HepG2 (cell line): ENCODE data around the gene OR5K2. TPM values are rescaled to one million over a fixed set of nuclear protein-coding genes. Genes with fewer than 3 reads are reported as not detected.

Experiments used
- ATF3 ChIP-seq: sonication (generic); formaldehyde crosslinking; IDR thresholded peaks from 2 replicates; pipeline ENCODE4 v1.4.0; 2020; ENCODE audit warnings: missing genetic modification reagents
- ELF1 ChIP-seq: sonication (generic); formaldehyde crosslinking; IDR thresholded peaks from 2 replicates; pipeline ENCODE4 v1.4.0; 2020; ENCODE audit warnings: missing genetic modification reagents
- FLYWCH1 ChIP-seq: sonication (generic); formaldehyde crosslinking; IDR thresholded peaks from 2 replicates; pipeline ENCODE4 v1.8.1; 2023; ENCODE audit warnings: mild to moderate bottlenecking, missing genetic modification reagents
- HOXA3 ChIP-seq: sonication (generic); formaldehyde crosslinking; IDR thresholded peaks from 2 replicates; pipeline ENCODE4 v1.5.0; 2020; ENCODE audit warnings: missing genetic modification reagents
- NFKB2 ChIP-seq: sonication (generic); formaldehyde crosslinking; IDR thresholded peaks from 2 replicates; pipeline ENCODE4 v1.4.0; 2020; ENCODE audit warnings: missing genetic modification reagents, borderline replicate concordance
- NR2F6 ChIP-seq, 2 experiments: IDR thresholded peaks; 2 replicates each; pipeline ENCODE4 v1.6.1; 2016; ENCODE audit warnings: antibody characterized with exemption in 1 of 2, mild to moderate bottlenecking in 1 of 2
- RCOR2 ChIP-seq: IDR thresholded peaks from 2 replicates; pipeline ENCODE4 v1.6.1; 2016; ENCODE audit warnings: missing biosample characterization, missing genetic modification reagents
- SPEN ChIP-seq: sonication (generic); formaldehyde crosslinking; IDR thresholded peaks from 2 replicates; pipeline ENCODE4 v1.5.1; 2020; ENCODE audit warnings: low read depth, mild to moderate bottlenecking, missing genetic modification reagents
- ZNF232 ChIP-seq: sonication (generic); formaldehyde crosslinking; IDR thresholded peaks from 2 replicates; pipeline ENCODE4 v1.4.0; 2020; ENCODE audit warnings: missing genetic modification reagents, borderline replicate concordance
- ZNF234 ChIP-seq: sonication (generic); formaldehyde crosslinking; conservative IDR thresholded peaks from 2 replicates; pipeline ENCODE4 v1.5.1; 2020; ENCODE audit warnings: mild to moderate bottlenecking, missing genetic modification reagents
- ZNF354B ChIP-seq: sonication (generic); formaldehyde crosslinking; IDR thresholded peaks from 2 replicates; pipeline ENCODE4 v1.8.0; 2022; ENCODE audit warnings: mild to moderate bottlenecking, missing genetic modification reagents
- ZNF605 ChIP-seq: sonication (generic); formaldehyde crosslinking; IDR thresholded peaks from 2 replicates; pipeline ENCODE4 v1.8.0; 2022; ENCODE audit warnings: mild to moderate bottlenecking, missing genetic modification reagents
- ZNF747 ChIP-seq: sonication (generic); formaldehyde crosslinking; IDR thresholded peaks from 2 replicates; pipeline ENCODE4 v1.8.1; 2023; ENCODE audit warnings: missing genetic modification reagents, mild to moderate bottlenecking, borderline replicate concordance
- polyA plus RNA-seq, 8 experiments: library from polyadenylated mRNA; depleted of rRNA in 3 of 8; stranded (reverse) in 7 of 8; unstranded in 1 of 8; fragments of >200 nt; fragmentation: Illumina TruSeq in 4 of 8; extraction: Trizol in 4 of 8; gene quantifications; 2 replicates each; pipeline versions ENCODE4 v1.2.1 to v1.2.3, GENCODE V29; 2011 to 2016; ENCODE audit warnings: low read depth in 4 of 8, missing spikeins in 1 of 8, mixed read lengths in 1 of 8; ENCODE audit not compliant: insufficient read depth in 1 of 8
- total RNA-seq, 5 experiments: library from RNA; depleted of rRNA; stranded (reverse); fragments of >200 nt; fragmentation: Illumina TruSeq; extraction: Trizol; gene quantifications; 2 replicates each; pipeline ENCODE4 v1.2.3, GENCODE V29; 2016; ENCODE audit warnings: low read depth in 1 of 5
- TF ChIP-seq, protein P1 (sequence below): IDR thresholded peaks from 2 replicates; pipeline ENCODE4 v1.6.1; 2012; ENCODE audit warnings: low read depth, low read length, improper control_type of control experiment
- TF ChIP-seq, protein P2 (sequence below): sonication (generic); formaldehyde crosslinking; IDR thresholded peaks from 2 replicates; pipeline ENCODE4 v1.8.0; 2022; ENCODE audit warnings: mild to moderate bottlenecking, missing genetic modification reagents
- TF ChIP-seq, protein P3 (sequence below), 2 experiments: fragments of 450-650 bp in 1 of 2; sonication (generic) in 1 of 2; formaldehyde crosslinking in 1 of 2; IDR thresholded peaks; 2 replicates each; pipeline versions ENCODE4 v1.6.1 to v1.8.0; 2016 to 2022; ENCODE audit warnings: antibody characterized with exemption in 1 of 2, mild to moderate bottlenecking in 1 of 2, missing genetic modification reagents in 1 of 2

OR5K2 gene
- total and polyA plus RNA-seq, 2 of the 13 experiments (the other 11 are each of a cell fraction or from before 2014, with no cell fraction given): not detected

- TF ChIP-seq HOXA3 (peak; percentile 61), FLYWCH1 (CRISPR knock-in tag) (no peak), RCOR2 (CRISPR knock-in tag) (no peak), NFKB2 (peak; percentile 57; the same call in 1 of the 2 replicates), ZNF747 (CRISPR knock-in tag) (no peak), ATF3 (CRISPR knock-in tag) (0 out of 2 replicates have a peak, but pooled peaks have one; percentile 24), NR2F6 (IDR thresholded peaks at IDR 0.05) (no peak), NR2F6 (CRISPR knock-in tag; IDR thresholded peaks at IDR 0.05) (no peak), ZNF605 (CRISPR knock-in tag) (peak; percentile 82), ZNF232 (CRISPR knock-in tag) (peak; percentile 17; the same call in 1 of the 2 replicates), SPEN (CRISPR knock-in tag) (peak; percentile 90), ZNF234 (CRISPR knock-in tag) (no peak), ELF1 (CRISPR knock-in tag) (peak; percentile 69), ZNF354B (CRISPR knock-in tag) (no peak)
- TF ChIP-seq, protein P1, sequence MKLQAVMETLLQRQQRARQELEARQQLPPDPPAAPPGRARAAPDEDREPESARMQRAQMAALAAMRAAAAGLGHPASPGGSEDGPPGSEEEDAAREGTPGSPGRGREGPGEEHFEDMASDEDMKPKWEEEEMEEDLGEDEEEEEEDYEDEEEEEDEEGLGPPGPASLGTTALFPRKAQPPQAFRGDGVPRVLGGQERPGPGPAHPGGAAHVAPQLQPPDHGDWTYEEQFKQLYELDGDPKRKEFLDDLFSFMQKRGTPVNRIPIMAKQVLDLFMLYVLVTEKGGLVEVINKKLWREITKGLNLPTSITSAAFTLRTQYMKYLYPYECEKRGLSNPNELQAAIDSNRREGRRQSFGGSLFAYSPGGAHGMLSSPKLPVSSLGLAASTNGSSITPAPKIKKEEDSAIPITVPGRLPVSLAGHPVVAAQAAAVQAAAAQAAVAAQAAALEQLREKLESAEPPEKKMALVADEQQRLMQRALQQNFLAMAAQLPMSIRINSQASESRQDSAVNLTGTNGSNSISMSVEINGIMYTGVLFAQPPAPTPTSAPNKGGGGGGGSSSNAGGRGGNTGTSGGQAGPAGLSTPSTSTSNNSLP: no peak
- TF ChIP-seq, protein P2, sequence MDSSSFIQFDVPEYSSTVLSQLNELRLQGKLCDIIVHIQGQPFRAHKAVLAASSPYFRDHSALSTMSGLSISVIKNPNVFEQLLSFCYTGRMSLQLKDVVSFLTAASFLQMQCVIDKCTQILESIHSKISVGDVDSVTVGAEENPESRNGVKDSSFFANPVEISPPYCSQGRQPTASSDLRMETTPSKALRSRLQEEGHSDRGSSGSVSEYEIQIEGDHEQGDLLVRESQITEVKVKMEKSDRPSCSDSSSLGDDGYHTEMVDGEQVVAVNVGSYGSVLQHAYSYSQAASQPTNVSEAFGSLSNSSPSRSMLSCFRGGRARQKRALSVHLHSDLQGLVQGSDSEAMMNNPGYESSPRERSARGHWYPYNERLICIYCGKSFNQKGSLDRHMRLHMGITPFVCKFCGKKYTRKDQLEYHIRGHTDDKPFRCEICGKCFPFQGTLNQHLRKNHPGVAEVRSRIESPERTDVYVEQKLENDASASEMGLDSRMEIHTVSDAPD (CRISPR knock-in tag): peak; percentile 20; the same call in 1 of the 2 replicates
- TF ChIP-seq, protein P3, sequence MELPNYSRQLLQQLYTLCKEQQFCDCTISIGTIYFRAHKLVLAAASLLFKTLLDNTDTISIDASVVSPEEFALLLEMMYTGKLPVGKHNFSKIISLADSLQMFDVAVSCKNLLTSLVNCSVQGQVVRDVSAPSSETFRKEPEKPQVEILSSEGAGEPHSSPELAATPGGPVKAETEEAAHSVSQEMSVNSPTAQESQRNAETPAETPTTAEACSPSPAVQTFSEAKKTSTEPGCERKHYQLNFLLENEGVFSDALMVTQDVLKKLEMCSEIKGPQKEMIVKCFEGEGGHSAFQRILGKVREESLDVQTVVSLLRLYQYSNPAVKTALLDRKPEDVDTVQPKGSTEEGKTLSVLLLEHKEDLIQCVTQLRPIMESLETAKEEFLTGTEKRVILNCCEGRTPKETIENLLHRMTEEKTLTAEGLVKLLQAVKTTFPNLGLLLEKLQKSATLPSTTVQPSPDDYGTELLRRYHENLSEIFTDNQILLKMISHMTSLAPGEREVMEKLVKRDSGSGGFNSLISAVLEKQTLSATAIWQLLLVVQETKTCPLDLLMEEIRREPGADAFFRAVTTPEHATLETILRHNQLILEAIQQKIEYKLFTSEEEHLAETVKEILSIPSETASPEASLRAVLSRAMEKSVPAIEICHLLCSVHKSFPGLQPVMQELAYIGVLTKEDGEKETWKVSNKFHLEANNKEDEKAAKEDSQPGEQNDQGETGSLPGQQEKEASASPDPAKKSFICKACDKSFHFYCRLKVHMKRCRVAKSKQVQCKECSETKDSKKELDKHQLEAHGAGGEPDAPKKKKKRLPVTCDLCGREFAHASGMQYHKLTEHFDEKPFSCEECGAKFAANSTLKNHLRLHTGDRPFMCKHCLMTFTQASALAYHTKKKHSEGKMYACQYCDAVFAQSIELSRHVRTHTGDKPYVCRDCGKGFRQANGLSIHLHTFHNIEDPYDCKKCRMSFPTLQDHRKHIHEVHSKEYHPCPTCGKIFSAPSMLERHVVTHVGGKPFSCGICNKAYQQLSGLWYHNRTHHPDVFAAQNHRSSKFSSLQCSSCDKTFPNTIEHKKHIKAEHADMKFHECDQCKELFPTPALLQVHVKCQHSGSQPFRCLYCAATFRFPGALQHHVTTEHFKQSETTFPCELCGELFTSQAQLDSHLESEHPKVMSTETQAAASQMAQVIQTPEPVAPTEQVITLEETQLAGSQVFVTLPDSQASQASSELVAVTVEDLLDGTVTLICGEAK (IDR thresholded peaks at IDR 0.05): no peak
- TF ChIP-seq, protein P3 (CRISPR knock-in tag; IDR thresholded peaks at IDR 0.05): peak; percentile 65; the same call in 1 of the 2 replicates
These were observed 25.2 kb downstream of the OR5K2 start, which contains the start of gene CLDND1 (continued) for GRCh38 chr3:98522544-98523281.
